SK-N-SH (cell line): ENCODE results near the gene SIM2. TPM values are rescaled to one million over a fixed set of nuclear protein-coding genes. Genes with fewer than 3 reads are reported as not detected.

Source experiments
- CTCF ChIA-PET: fragments of 300-600, 350-600 bp; formaldehyde crosslinking; extraction: SDS; loops from one replicate; lab custom pipeline; 2021; lab: Yijun Ruan, JAX
- POLR2A ChIA-PET: fragments of 350-600 bp; sonication (Branson Sonifier 250); formaldehyde crosslinking; extraction: SDS; loops from one replicate; lab custom pipeline; 2020; ENCODE audit warnings: antibody characterized with exemption, inconsistent platforms; lab: Yijun Ruan, JAX
- DNase-seq: peaks from one replicate; pipeline ENCODE4 v3.0.0; 2012
- H2AFZ ChIP-seq: fragments of 200-600 bp; sonication (generic); 2 replicates; pipeline ENCODE4 v1.8.1; 2016; ENCODE audit warnings: antibody characterized with exemption, mild to moderate bottlenecking, low read depth
- H3F3A ChIP-seq: fragments of 200-600 bp; sonication (generic); replicated peaks from 2 replicates; pipeline ENCODE3; 2016; ENCODE audit warnings: antibody characterized with exemption, mild to moderate bottlenecking; ENCODE audit not compliant: insufficient read depth
- H3K27ac ChIP-seq, 2 experiments: fragments of 200-500 bp in 1 of 2; fragments of 200-600 bp in 1 of 2; sonication (Bioruptor generic) in 1 of 2; sonication (generic), shearing (Covaris generic) in 1 of 2; 2 replicates each; pipeline versions ENCODE4 v1.5.1 to v1.6.1; 2014 to 2016; ENCODE audit warnings: low read depth in 2 of 2, inconsistent platforms in 1 of 2, low read length in 1 of 2, mild to moderate bottlenecking in 1 of 2, mixed read lengths in 1 of 2
- H3K27me3 ChIP-seq: fragments of 200-600 bp; sonication (generic), shearing (Covaris generic); 2 replicates; pipeline ENCODE4 v1.6.1; 2016; ENCODE audit warnings: mixed run types; ENCODE audit not compliant: insufficient read depth
- H3K36me3 ChIP-seq, 2 experiments: fragments of 200-500 bp in 1 of 2; fragments of 200-600 bp in 1 of 2; sonication (Bioruptor generic) in 1 of 2; sonication (generic) in 1 of 2; replicated peaks in 1 of 2; 2 replicates each; pipeline versions ENCODE3 to v1.5.1; 2014 to 2016; ENCODE audit warnings: low read length in 1 of 2, mild to moderate bottlenecking in 1 of 2; ENCODE audit not compliant: insufficient read depth in 2 of 2, control insufficient read depth in 1 of 2
- H3K4me1 ChIP-seq, 2 experiments: fragments of 200-500 bp in 1 of 2; fragments of 200-600 bp in 1 of 2; sonication (Bioruptor generic) in 1 of 2; sonication (generic), shearing (Covaris generic) in 1 of 2; 2 replicates each; pipeline versions ENCODE4 v1.5.1 to v1.6.1; 2014 to 2016; ENCODE audit warnings: low read depth in 1 of 2, low read length in 1 of 2, mixed run types in 1 of 2; ENCODE audit not compliant: insufficient read depth in 2 of 2, control insufficient read depth in 1 of 2
- H3K4me2 ChIP-seq: fragments of 200-600 bp; sonication (generic), shearing (Covaris generic); 2 replicates; pipeline ENCODE4 v1.6.1; 2017; ENCODE audit warnings: mixed run types
- H3K4me3 ChIP-seq, 2 experiments: fragments of 200-500 bp in 1 of 2; fragments of 200-600 bp in 1 of 2; sonication (Bioruptor generic) in 1 of 2; sonication (generic), shearing (Covaris generic) in 1 of 2; 2 replicates each; pipeline versions ENCODE4 v1.5.1 to v1.8.1; 2014 to 2016; ENCODE audit warnings: low read depth in 2 of 2, inconsistent platforms in 1 of 2, low read length in 1 of 2, mild to moderate bottlenecking in 1 of 2, mixed read lengths in 1 of 2, moderate library complexity in 1 of 2
- H3K79me2 ChIP-seq: fragments of 200-600 bp; sonication (generic); 2 replicates; pipeline ENCODE4 v1.8.1; 2017; ENCODE audit warnings: mild to moderate bottlenecking; ENCODE audit not compliant: insufficient read depth
- H3K9ac ChIP-seq: fragments of 200-600 bp; sonication (generic); 2 replicates; pipeline ENCODE4 v1.6.1; 2017; ENCODE audit warnings: mixed run types
- H3K9me2 ChIP-seq: fragments of 200-600 bp; sonication (generic); 2 replicates; pipeline ENCODE4 v1.6.1; 2017; ENCODE audit warnings: mixed run types
- H3K9me3 ChIP-seq: fragments of 200-600 bp; sonication (generic); 2 replicates; pipeline ENCODE4 v1.6.1; 2017; ENCODE audit warnings: mixed run types, mild to moderate bottlenecking, moderate library complexity
- H4K20me1 ChIP-seq: fragments of 200-600 bp; sonication (generic); 2 replicates; pipeline ENCODE4 v1.6.1; 2017; ENCODE audit warnings: mild to moderate bottlenecking, mixed run types; ENCODE audit not compliant: insufficient read depth
- CHD2 ChIP-seq: fragments of 150-350 bp; IDR thresholded peaks from 2 replicates; pipeline ENCODE4 v1.6.1; 2018; ENCODE audit warnings: low read length; ENCODE audit not compliant: partially characterized antibody
- EP300 ChIP-seq, 2 experiments: IDR thresholded peaks; 2 replicates each; pipeline versions ENCODE4 v1.4.0 to v1.6.1; 2012; ENCODE audit warnings: borderline replicate concordance in 1 of 2, low read depth in 1 of 2, low read length in 1 of 2
- FOXJ3 ChIP-seq: sonication (generic); formaldehyde crosslinking; IDR thresholded peaks from 2 replicates; pipeline ENCODE4 v1.5.1; 2020; ENCODE audit warnings: mild to moderate bottlenecking, missing genetic modification reagents
- GABPA ChIP-seq: IDR thresholded peaks from 2 replicates; pipeline ENCODE4 v1.4.0; 2012; ENCODE audit warnings: low read depth, mild to moderate bottlenecking
- IRF3 ChIP-seq: fragments of 150-350 bp; IDR thresholded peaks from 2 replicates; pipeline ENCODE4 v1.6.1; 2016; ENCODE audit warnings: mild to moderate bottlenecking, low read depth, low read length
- JUND ChIP-seq: IDR thresholded peaks from 2 replicates; pipeline ENCODE4 v1.4.0; 2012
- MAX ChIP-seq: IDR thresholded peaks from 2 replicates; pipeline ENCODE4 v1.4.0; 2012; ENCODE audit warnings: low read depth
- MXI1 ChIP-seq: IDR thresholded peaks from 2 replicates; pipeline ENCODE4 v1.6.1; 2012; ENCODE audit warnings: mild to moderate bottlenecking, low read depth, low read length, improper control_type of control experiment
- PBX3 ChIP-seq: IDR thresholded peaks from 2 replicates; pipeline ENCODE4; 2012
- RAD21 ChIP-seq: IDR thresholded peaks from 2 replicates; pipeline ENCODE4 v1.6.1; 2012; ENCODE audit warnings: mild to moderate bottlenecking, low read length
- REST ChIP-seq: IDR thresholded peaks from 2 replicates; pipeline ENCODE4 v1.6.1; 2012; ENCODE audit warnings: mild to moderate bottlenecking, low read depth, low read length, moderate library complexity
- RXRA ChIP-seq: IDR thresholded peaks from 2 replicates; pipeline ENCODE4 v1.4.0; 2012; ENCODE audit warnings: low read depth, mild to moderate bottlenecking, borderline replicate concordance
- SIN3A ChIP-seq: IDR thresholded peaks from 2 replicates; pipeline ENCODE4 v1.6.1; 2012; ENCODE audit warnings: low read depth, mild to moderate bottlenecking, low read length, moderate library complexity, borderline replicate concordance
- TAF1 ChIP-seq: IDR thresholded peaks from 2 replicates; pipeline ENCODE4 v1.6.1; 2012; ENCODE audit warnings: low read depth, mild to moderate bottlenecking, low read length, moderate library complexity, borderline replicate concordance
- TCF12 ChIP-seq: IDR thresholded peaks from 2 replicates; pipeline ENCODE4 v1.4.0; 2012
- USF1 ChIP-seq: IDR thresholded peaks from 2 replicates; pipeline ENCODE4 v1.4.0; 2012; ENCODE audit warnings: low read depth, borderline replicate concordance
- USF2 ChIP-seq: fragments of 150-350 bp; IDR thresholded peaks from 2 replicates; pipeline ENCODE4 v1.6.1; 2017; ENCODE audit warnings: antibody characterized with exemption, low read length, low read depth, borderline replicate concordance
- WGBS: methylation state at CpG from one replicate; pipeline ENCODE4 v1.1.6; 2017; ENCODE audit warnings: low lambda C conversion rate; 5-methylcytosine and 5-hydroxymethylcytosine counted together
- polyA plus RNA-seq, 3 experiments: library from polyadenylated mRNA; depleted of rRNA; stranded (reverse); fragments of >200 nt; gene quantifications; 2 replicates each; pipeline ENCODE4 v1.2.3, GENCODE V29; 2012

SIM2 gene
- polyA plus RNA-seq, 1 of the 3 experiments (the other 2 are of a cell fraction) = not detected

GRCh38 chr21:36745459-36745858 lies 46.5 kb downstream of the SIM2 start (continued):
- TF ChIP-seq REST = no peak
- no peak for TF ChIP-seq SIN3A
- no peak for TF ChIP-seq USF2

- peaks cover 7 to 14% of the 10 kb centered on the region in 2 experiments; a peak in 1 of 4 replicates for H3K4me1 ChIP-seq
- no peaks in the 10 kb centered on the region for H3K79me2 ChIP-seq
- no peaks in the 10 kb centered on the region for H3F3A ChIP-seq
- CTCF ChIA-PET = interaction anchor here (0.6 to 3.4 kb wide), 23 partner anchors 10 to 523 kb away, joined by 3 to 22 read pairs (median 4); no protein-coding TSS in a partner anchor
- no peaks in the 10 kb centered on the region; the same call in 1 of the 2 replicates for H3K27me3 ChIP-seq
- H3K36me3 ChIP-seq = peaks cover 0 to 11% of the 10 kb centered on the region in 2 experiments
- no peaks in the 10 kb centered on the region for H3K9me2 ChIP-seq
- H3K4me3 ChIP-seq = peak overlapping the region; percentile 32 to 51; a peak in 3 of 4 replicates
- H3K4me2 ChIP-seq = peak overlapping the region; percentile 55; the same call in 1 of the 2 replicates
- POLR2A ChIA-PET = no interaction called here
- no peaks in the 10 kb centered on the region for H4K20me1 ChIP-seq
- DNase-seq = no peak
- no peak overlapping the region for H3K27ac ChIP-seq
- H3K9me3 ChIP-seq = no peaks in the 10 kb centered on the region
- no peak overlapping the region for H3K9ac ChIP-seq
- WGBS = 66% methylated on average over 16 of the region's 62 CpGs
- H2AFZ ChIP-seq = no peak overlapping the region
- TF ChIP-seq USF1 = no peak
- no peak for TF ChIP-seq REST
- TF ChIP-seq FOXJ3 = no peak
- TF ChIP-seq CHD2 = no peak
- TF ChIP-seq MAX = no peak
- TF ChIP-seq GABPA = no peak
- no peak for TF ChIP-seq TAF1
- TF ChIP-seq MXI1 = no peak
- no peak for TF ChIP-seq IRF3
- TF ChIP-seq SIN3A = no peak
- no peak for TF ChIP-seq JUND
- TF ChIP-seq RXRA = no peak
- TF ChIP-seq RAD21 = no peak
- no peak for TF ChIP-seq EP300 (IDR thresholded peaks at IDR 0.05; ENCODE audit: borderline replicate concordance in 1 of 2, low read depth in 1 of 2, low read length in 1 of 2)
- no peak for TF ChIP-seq PBX3
- no peak for TF ChIP-seq TCF12
Measured at GRCh38 chr21:36747041-36747814, 48.3 kb downstream of the SIM2 start.
